GM12878 (cell line): ENCODE measurements around the gene PALS2. TPM values are rescaled to one million over a fixed set of nuclear protein-coding genes. Genes with fewer than 3 reads are reported as not detected.

Experiments
- ATAC-seq: fragments of 200-7000 bp; cut with Tn5 transposase; 3 replicates; pipeline ENCODE4 v1.9.1; 2020; ENCODE audit warnings: mild to moderate bottlenecking, moderate library complexity
- BruUV-seq: library from RNA; stranded (reverse); fragments of 400-500 nt; replicated peaks from 2 replicates; lab custom pipeline; 2021; lab: Mats Ljungman, UMichigan
- CTCF ChIA-PET: fragments of 300-600 bp; sonication (Branson Sonifier 250); formaldehyde crosslinking; extraction: SDS; loops from one replicate; lab custom pipeline; 2021; ENCODE audit warnings: inconsistent platforms; lab: Yijun Ruan, JAX
- POLR2A ChIA-PET: fragments of 350-600 bp; formaldehyde crosslinking; extraction: SDS; loops from one replicate; lab custom pipeline; 2021; ENCODE audit warnings: inconsistent platforms; lab: Charles Lee
- RAD21 ChIA-PET: fragments of 300-600 bp; sonication (Branson Sonifier 250); formaldehyde crosslinking; loops from one replicate; lab custom pipeline; 2023; ENCODE audit warnings: antibody characterized with exemption; ENCODE audit not compliant: unreplicated experiment; lab: Charles Lee
- SMC1A ChIA-PET: fragments of 300-600 bp; sonication (Branson Sonifier 250); formaldehyde crosslinking; loops from one replicate; lab custom pipeline; 2023; ENCODE audit not compliant: unreplicated experiment, uncharacterized antibody; lab: Charles Lee
- DNase-seq: peaks from one replicate; pipeline ENCODE4 v3.0.0-alpha.2; 2011; ENCODE audit warnings: low read depth, low spot score
- FAIRE-seq: peaks from 3 replicates; lab custom pipeline; 2011; peaks lifted over from hg19 to GRCh38; lab: Jason Lieb, UNC
- H2AFZ ChIP-seq: 2 replicates; pipeline ENCODE4 v1.6.0; 2011; ENCODE audit warnings: low read depth, low read length, control low read depth; ENCODE audit not compliant: control insufficient read depth
- H3K27ac ChIP-seq: 2 replicates; pipeline ENCODE4 v1.5.1; 2011; ENCODE audit warnings: control low read depth; ENCODE audit not compliant: control insufficient read depth, insufficient read depth
- H3K27me3 ChIP-seq, 2 experiments: replicated peaks in 1 of 2; 2 replicates each; pipeline versions ENCODE4 v1.6.0 to v1.6.1; 2011; ENCODE audit warnings: low read length in 1 of 2; ENCODE audit not compliant: control insufficient read depth in 2 of 2, insufficient read depth in 2 of 2
- H3K36me3 ChIP-seq, 2 experiments: 2 replicates each; pipeline ENCODE4 v1.5.1; 2011; ENCODE audit warnings: low read length in 1 of 2; ENCODE audit not compliant: control insufficient read depth in 2 of 2, insufficient read depth in 2 of 2
- H3K4me1 ChIP-seq: 2 replicates; pipeline ENCODE4 v1.6.1; 2011; ENCODE audit warnings: mild to moderate bottlenecking, low read length, moderate library complexity, mixed read lengths; ENCODE audit not compliant: control insufficient read depth, insufficient read depth
- H3K4me2 ChIP-seq: 2 replicates; pipeline ENCODE4 v1.6.0; 2011; ENCODE audit warnings: control low read depth; ENCODE audit not compliant: control insufficient read depth, insufficient read depth
- H3K4me3 ChIP-seq: fragments of 200-600 bp; sonication (generic); 2 replicates; pipeline ENCODE4 v1.5.1; 2016
- H3K79me2 ChIP-seq: 2 replicates; pipeline ENCODE4 v1.6.0; 2011; ENCODE audit warnings: low read length; ENCODE audit not compliant: control insufficient read depth, insufficient read depth
- H3K9ac ChIP-seq: 2 replicates; pipeline ENCODE4 v1.8.0; 2011; ENCODE audit warnings: low read length, control low read depth, mixed read lengths; ENCODE audit not compliant: control insufficient read depth, insufficient read depth
- H3K9me3 ChIP-seq: replicated peaks from 3 replicates; pipeline ENCODE4 v1.5.1; 2011; ENCODE audit warnings: mild to moderate bottlenecking, low read length; ENCODE audit not compliant: control insufficient read depth, insufficient read depth
- H4K20me1 ChIP-seq: 2 replicates; pipeline ENCODE4 v1.6.0; 2011; ENCODE audit not compliant: control insufficient read depth, insufficient read depth
- E2F4 ChIP-seq: IDR thresholded peaks from 2 replicates; pipeline ENCODE4 v1.6.1; 2012; ENCODE audit warnings: low read depth, low read length, improper control_type of control experiment
- EP300 ChIP-seq, 2 experiments: fragments of 150-350 bp in 1 of 2; IDR thresholded peaks; 2 replicates each; pipeline ENCODE4 v1.6.1; 2011 to 2012; ENCODE audit warnings: low read depth in 2 of 2, low read length in 2 of 2, borderline replicate concordance in 1 of 2, improper control_type of control experiment in 1 of 2, inconsistent platforms in 1 of 2; ENCODE audit not compliant: control insufficient read depth in 1 of 2
- IRF4 ChIP-seq: IDR thresholded peaks from 2 replicates; pipeline ENCODE4 v1.6.1; 2011; ENCODE audit warnings: low read depth, low read length
- MLLT1 ChIP-seq: fragments of 450-650 bp; IDR thresholded peaks from 2 replicates; pipeline ENCODE4 v1.6.1; 2016; ENCODE audit warnings: mild to moderate bottlenecking
- NR2C2 ChIP-seq: IDR thresholded peaks from 2 replicates; pipeline ENCODE4 v1.6.1; 2011; ENCODE audit warnings: borderline replicate concordance, low read depth; ENCODE audit not compliant: control insufficient read depth, insufficient read length
- RBBP5 ChIP-seq: fragments of 200-600 bp; sonication (generic); conservative IDR thresholded peaks from 2 replicates; pipeline ENCODE4 v1.6.1; 2016
- SMAD5 ChIP-seq: IDR thresholded peaks from 2 replicates; pipeline ENCODE4 v1.6.1; 2016; ENCODE audit warnings: antibody characterized with exemption, low read depth
- USF1 ChIP-seq: IDR thresholded peaks from 2 replicates; pipeline ENCODE4 v1.6.1; 2011; ENCODE audit warnings: borderline replicate concordance, low read depth, mild to moderate bottlenecking, moderate library complexity, mixed read lengths, low read length; ENCODE audit not compliant: insufficient read depth; ENCODE audit errors: extremely low read length
- YBX1 ChIP-seq: fragments of 450-650 bp; IDR thresholded peaks from 2 replicates; pipeline ENCODE4 v1.6.1; 2016; ENCODE audit warnings: antibody characterized with exemption
- WGBS: methylation state at CpG from one replicate; pipeline ENCODE4 v1.1.6; 2016; ENCODE audit warnings: low lambda C conversion rate; ENCODE audit not compliant: insufficient replicate concordance, insufficient coverage; ENCODE audit errors: missing lambda C conversion rate; 5-methylcytosine and 5-hydroxymethylcytosine counted together
- in situ Hi-C: fragments of 300-500 bp; cut with MboI; formaldehyde crosslinking; loops from 9 replicates; pipeline ENCODE4 v1.14.3; 2018; ENCODE audit warnings: mixed read lengths
- intact Hi-C: fragments of 100-400 bp; cut with micrococcal nuclease; formaldehyde crosslinking; loops from one replicate; pipeline ENCODE4 v1.14.2; 2022; ENCODE audit not compliant: unreplicated experiment
- polyA plus RNA-seq, 11 experiments: library from polyadenylated mRNA; depleted of rRNA in 4 of 11; unstranded in 6 of 11; stranded (reverse) in 5 of 11; fragments of >200 nt; fragmentation: Nextera tagmentation in 4 of 11; fragmentation: Illumina TruSeq in 1 of 11; extraction: Ambion mirVana in 4 of 11; extraction: Trizol in 1 of 11; gene quantifications; 1 replicate in 1 of 11; 2 replicates in 10 of 11; pipeline versions ENCODE4 v1.2.1 to v1.2.3, GENCODE V29; 2011 to 2016; ENCODE audit warnings: inconsistent platforms in 2 of 11, missing spikeins in 2 of 11, low read depth in 1 of 11
- total RNA-seq, 4 experiments: library from RNA; depleted of rRNA in 3 of 4; stranded (reverse); fragments of >200 nt in 3 of 4; fragmentation: Illumina TruSeq in 1 of 4; extraction: Trizol in 1 of 4; gene quantifications; 2 replicates each; pipeline versions ENCODE4 v1.2.1 to v1.2.3, GENCODE V29; 2013 to 2021

The PALS2 gene
- total and polyA plus RNA-seq, 10 of the 15 experiments (the other 5 are each of a cell fraction or from before 2014, with no cell fraction given), result 10.7 to 53.5 (median 20.1) TPM

- no peak for TF ChIP-seq USF1
- no peak for TF ChIP-seq RBBP5
- TF ChIP-seq YBX1, result no peak
- TF ChIP-seq NR2C2, result no peak
- TF ChIP-seq IRF4, result no peak
Measured at GRCh38 chr7:24574386-24574785, 1.1 kb downstream of the PALS2 start (continued).

GRCh38 chr7:24574950-24575349 is 1.7 kb downstream of the PALS2 start:
- ChIA-PET SMC1A (interaction anchor here (0.8 to 10.1 kb wide), 18 partner anchors 8 to 712 kb away, joined by 3 to 142 read pairs (median 5); no protein-coding TSS in a partner anchor), POLR2A (interaction anchor here (0.9 kb wide), 1 partner anchor 35 kb away, joined by 3 read pairs; no protein-coding TSS in a partner anchor), RAD21 (interaction anchor here (0.8 to 8.1 kb wide), 11 partner anchors 13 to 285 kb away, joined by 3 to 106 read pairs (median 4); no protein-coding TSS in a partner anchor), CTCF (interaction anchor here (0.6 to 7.1 kb wide), 23 partner anchors 8 to 845 kb away, joined by 3 to 147 read pairs (median 4); no protein-coding TSS in a partner anchor)
- H3K27ac ChIP-seq, result 0 out of 2 replicates have a peak overlapping the region, but pooled peaks have one; percentile 60
- DNase-seq (no peak), ATAC-seq (no peak), FAIRE-seq (no peak)
- no peaks in the 10 kb centered on the region for H3K36me3 ChIP-seq
- in situ Hi-C loops (loop anchor here (5.0 kb wide), 1 partner anchor 87 kb away; no protein-coding TSS in a partner anchor), intact Hi-C loops (loop anchor here (5.0 to 10.0 kb wide), 3 partner anchors 33 to 1030 kb away; no protein-coding TSS in a partner anchor)
- TF ChIP-seq EP300 (IDR thresholded peaks at IDR 0.05; ENCODE audit: borderline replicate concordance in 1 of 2, control insufficient read depth in 1 of 2, low read depth in 2 of 2, low read length in 2 of 2), result no peak
- no peak for TF ChIP-seq E2F4
- TF ChIP-seq MLLT1, result 0 out of 2 replicates have a peak, but pooled peaks have one; percentile 18
- no peak for TF ChIP-seq SMAD5
- no TSS peak for BruUV-seq
- peaks cover 7% of the 10 kb centered on the region for H3K4me1 ChIP-seq
- H3K4me2 ChIP-seq, result peak overlapping the region; percentile 66
- no peaks in the 10 kb centered on the region for H4K20me1 ChIP-seq
- H3K27me3 ChIP-seq, result peaks cover 0 to 2% of the 10 kb centered on the region in 2 experiments; a peak in 1 of 4 replicates
- H3K79me2 ChIP-seq, result peaks cover 60% of the 10 kb centered on the region
- H3K9ac ChIP-seq, result peak overlapping the region; percentile 69
- peak overlapping the region; percentile 73; the same call in 1 of the 2 replicates for H2AFZ ChIP-seq
- H3K9me3 ChIP-seq, result no peaks in the 10 kb centered on the region
- H3K4me3 ChIP-seq, result peak overlapping the region; percentile 80
- 83% methylated on average over 4 of the region's 4 CpGs for WGBS
